ENCODE data around the gene AGBL5.

The AGBL5 gene

DNA sequence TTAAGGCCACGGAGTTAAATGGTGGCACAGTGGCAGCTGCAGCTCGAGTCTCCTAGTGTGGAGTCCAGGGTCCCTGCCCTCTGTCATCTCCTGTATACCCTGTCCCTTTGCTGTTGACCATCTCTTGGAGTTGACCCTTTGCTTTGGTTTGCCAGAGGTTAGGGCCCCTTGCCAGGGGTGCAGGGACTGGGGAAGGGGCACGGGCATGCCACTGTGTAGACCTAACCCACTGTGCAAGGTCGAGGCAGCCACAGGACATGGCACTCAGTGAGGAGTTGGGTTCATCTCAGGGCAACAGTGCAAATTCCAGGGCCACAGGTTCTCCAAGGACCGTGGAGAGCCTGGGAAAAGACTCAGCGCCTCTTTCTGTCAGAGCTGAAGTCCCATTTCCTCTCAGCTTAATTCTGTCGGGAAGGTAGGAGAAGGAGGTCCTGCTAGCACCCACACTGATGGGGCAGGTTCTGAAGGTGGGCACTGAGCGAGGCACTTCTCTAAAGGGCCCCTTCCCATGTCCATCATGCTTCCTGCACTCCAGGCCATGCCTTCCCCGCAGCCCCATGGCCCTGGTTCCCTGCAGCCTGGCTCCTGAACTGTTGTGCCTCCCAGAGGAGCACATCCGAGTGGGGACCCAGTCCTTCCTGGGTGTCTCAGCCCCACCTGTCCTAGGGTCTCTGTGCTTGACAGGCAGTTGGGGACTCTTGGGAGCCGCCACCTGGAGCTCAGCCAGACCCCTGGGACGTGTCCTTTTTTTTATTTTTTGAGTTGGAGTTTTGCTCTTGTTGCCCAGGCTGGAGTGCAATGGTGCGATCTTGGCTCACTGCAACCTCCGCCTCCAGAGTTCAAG is 37.9 kb downstream of the AGBL5 start:
- DNase-seq (ENCODE audit: low read depth): no peak
- no peak overlapping the region for H3K4me3 ChIP-seq (replicated peaks; ENCODE audit: low read depth, low read length)
- TF ChIP-seq CTCF (IDR thresholded peaks at IDR 0.05; ENCODE audit: low read length, missing control alignments): no peak

GRCh38 chr2:27091746-27092695 is 40.6 kb downstream of the AGBL5 start:
- TF ChIP-seq CTCF (IDR thresholded peaks at IDR 0.05; ENCODE audit: low read length, missing control alignments): no peak
- H3K4me3 ChIP-seq (replicated peaks; ENCODE audit: low read depth, low read length): no peak overlapping the region
- no peak for DNase-seq (ENCODE audit: low read depth)

- no peak overlapping the region for H3K4me3 ChIP-seq (replicated peaks; ENCODE audit: low read depth, low read length)
- no peak for TF ChIP-seq CTCF (IDR thresholded peaks at IDR 0.05; ENCODE audit: low read length, missing control alignments)
- DNase-seq (ENCODE audit: low read depth): no peak
Observed at GRCh38 chr2:27092696-27093429, 41.4 kb downstream of the AGBL5 start.

DNA sequence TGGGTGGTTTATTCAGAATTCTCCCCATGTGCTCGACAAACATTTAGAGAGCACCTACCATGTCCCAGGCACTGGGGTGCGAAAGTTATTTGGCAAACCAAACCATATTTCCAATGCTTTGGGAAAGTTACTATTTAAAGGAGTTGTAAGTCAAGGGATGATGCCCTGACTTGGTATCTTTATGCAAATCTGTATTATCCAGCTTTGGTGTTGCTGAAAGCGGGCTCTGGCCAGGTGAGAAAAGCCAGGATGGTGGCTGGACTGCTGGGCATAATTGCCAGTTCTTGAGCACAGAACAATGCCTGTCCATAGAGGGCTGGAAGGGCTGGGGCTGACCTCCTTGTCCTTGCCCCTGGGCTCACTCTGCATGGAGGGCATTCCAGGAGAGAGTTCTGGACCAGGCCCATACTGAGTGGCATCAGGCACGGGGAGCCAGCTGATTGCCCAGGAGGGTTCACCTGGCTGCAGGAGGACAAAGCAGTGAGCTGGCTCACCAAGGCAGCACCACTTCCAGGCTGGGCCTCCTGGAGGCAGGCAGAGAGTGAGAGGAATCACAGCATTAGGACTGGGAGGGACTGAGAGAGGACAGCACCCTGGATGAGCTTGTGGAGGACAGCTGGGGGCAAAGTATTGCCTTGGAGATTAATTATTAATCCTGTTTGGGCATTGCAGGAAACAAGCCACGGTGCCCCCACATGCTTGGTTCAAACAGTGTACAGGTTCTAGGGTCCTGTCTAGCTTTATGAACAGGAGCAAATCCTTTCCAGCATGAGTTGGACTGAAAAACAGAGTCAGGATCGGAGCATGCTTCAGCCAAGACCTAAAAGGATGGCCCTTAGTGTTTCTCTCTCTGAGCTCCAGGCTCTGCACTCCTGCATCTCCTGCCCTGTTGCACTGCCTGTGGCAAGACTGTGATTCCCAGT is 42.2 kb downstream of the AGBL5 start:
- no peak for DNase-seq (ENCODE audit: low read depth)
- TF ChIP-seq CTCF (IDR thresholded peaks at IDR 0.05; ENCODE audit: low read length, missing control alignments): no peak
- H3K4me3 ChIP-seq (replicated peaks; ENCODE audit: low read depth, low read length): no peak overlapping the region

- no peak overlapping the region for H3K4me3 ChIP-seq (replicated peaks; ENCODE audit: low read depth, low read length)
- no peak for TF ChIP-seq CTCF (IDR thresholded peaks at IDR 0.05; ENCODE audit: low read length, missing control alignments)
- no peak for DNase-seq (ENCODE audit: low read depth)
Observed at GRCh38 chr2:27094353-27094984, 43.0 kb downstream of the AGBL5 start.
